ENCODE results near the gene POLRMT.
"Not testable (repeated sequence)": the region's sequence is repeated elsewhere in the genome, so short reads cannot be mapped to it uniquely, and the experiment has no call there.

POLRMT gene

DNA sequence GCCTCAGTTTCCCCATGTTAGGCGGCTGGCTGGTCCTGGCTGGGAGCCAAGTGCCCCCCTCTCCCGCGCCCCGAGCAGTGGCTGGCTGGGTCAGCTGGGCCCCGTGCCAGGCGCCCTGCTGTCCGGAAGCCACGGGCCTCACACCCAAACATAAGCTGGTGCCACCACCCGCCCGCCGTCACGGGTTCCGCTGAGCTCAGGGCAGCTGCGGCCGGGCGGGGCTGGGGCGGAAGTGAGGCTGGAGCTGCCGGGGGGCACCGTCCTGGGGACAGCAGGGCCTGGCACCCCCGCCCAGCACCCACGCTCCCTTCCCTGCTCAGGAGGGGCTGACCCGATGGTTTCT is 24.4 kb downstream of the POLRMT start:
- DNase-seq, result no peak

- DNase-seq, result no peak
Observed at GRCh38 chr19:608155-609003, 25.0 kb downstream of the POLRMT start.

DNA sequence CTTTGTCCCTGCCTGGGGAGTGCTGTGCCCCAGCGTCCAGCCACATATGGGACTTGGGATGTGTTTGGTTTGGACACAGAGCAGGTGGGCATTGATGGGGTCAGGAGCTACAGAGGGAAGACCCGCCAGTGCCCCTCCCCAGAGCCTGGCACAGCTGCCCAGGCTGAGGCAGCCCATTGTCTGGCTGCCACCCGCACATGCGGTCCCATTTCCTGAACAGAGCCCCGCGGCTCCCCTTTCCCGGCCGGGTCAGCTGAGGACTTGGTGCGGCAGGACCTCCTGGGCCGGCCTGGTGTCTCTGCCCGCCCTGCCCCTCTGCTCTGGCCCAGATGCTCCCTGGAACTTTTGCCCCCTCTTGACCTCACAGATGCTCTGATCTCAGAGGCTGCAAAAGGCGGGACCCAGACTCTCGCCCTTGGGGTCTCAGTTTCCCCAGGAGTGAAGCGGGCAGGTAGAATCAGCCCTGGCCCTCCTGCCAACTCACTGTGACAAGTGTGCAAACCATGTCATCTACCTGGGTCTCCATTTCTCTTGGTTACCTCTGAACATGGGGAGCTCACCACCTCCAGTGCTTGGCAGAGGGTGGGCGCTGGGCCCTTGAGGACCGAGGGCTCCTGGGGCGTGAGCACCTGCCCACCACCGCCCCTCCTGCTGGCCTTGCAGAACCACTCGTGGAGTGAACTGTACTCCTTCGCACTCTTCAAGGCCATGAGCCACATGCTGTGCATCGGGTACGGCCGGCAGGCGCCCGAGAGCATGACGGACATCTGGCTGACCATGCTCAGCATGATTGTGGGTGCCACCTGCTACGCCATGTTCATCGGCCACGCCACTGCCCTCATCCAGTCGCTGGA is 25.8 kb downstream of the POLRMT start:
- DNase-seq, result no peak

GRCh38 chr19:605061-605971 is 28.0 kb downstream of the POLRMT start:
- DNase-seq, result not testable (repeated sequence)

DNA sequence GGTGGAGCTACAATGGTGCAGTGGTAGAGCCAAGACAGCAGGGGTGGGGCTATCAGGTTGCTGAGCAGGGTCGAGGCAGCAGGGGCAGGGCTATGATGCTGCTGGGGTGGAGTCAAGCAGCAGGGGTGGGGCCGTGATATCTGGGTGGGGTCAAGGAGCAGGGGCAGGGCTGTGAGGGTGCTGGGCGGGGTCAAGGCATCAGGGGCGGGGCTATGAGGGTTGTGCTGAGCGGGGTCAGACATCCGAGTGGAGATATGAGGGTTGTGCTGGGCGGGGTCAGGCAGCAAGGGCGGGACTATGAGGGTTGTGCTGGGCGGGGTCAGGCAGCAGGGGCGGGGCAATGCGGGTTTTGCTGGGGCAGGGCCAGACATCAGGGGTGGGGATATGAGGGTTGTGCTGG is 29.0 kb downstream of the POLRMT start:
- no peak for DNase-seq

GRCh38 chr19:603779-604178 is 29.6 kb downstream of the POLRMT start:
- not testable (repeated sequence) for DNase-seq

- not testable (repeated sequence) for DNase-seq
Observed at GRCh38 chr19:603302-603639, 30.1 kb downstream of the POLRMT start.

DNA sequence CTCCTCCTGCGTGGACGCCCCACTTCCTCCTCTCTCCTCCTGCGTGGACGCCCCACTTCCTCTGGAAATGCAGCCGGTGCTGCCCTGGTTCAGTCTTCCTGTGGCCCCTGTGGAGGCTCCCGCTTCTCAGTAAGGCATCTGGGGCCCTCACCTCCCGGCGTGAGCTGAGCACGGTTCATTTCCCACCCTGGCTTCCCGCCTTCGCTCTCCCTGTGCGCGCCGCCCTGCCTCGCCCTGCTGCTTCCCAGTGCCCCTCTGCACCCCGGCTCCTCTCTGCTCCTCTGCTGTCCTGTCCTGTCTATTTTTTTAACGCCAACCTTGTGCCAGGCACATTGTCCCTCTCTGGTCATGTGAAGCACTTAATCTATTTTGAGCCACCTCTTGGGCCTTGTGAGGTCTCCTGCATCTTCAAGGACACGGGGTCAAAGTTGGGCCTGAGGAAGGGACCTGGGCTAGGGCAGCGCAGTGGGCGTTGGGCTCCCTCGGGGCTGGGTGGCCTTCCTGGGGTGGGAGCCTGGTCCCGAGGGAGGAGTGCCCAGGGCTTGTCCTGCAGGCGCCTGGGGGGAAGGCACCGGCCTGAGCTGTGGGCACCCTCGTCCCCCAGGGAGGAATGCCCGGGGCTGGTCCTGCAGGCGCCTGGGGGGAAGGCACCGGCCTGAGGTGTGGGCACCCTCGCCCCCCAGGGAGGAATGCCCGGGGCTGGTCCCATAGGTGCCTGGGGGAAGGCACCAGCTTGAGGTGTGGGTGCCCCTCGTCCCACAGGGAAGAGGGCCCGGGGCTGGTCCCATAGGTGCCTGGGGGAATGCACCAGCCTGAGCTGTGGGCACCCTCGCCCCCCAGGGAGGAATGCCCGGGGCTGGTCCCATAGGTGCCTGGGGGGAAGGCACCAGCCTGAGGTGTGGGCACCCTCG is 30.7 kb downstream of the POLRMT start:
- DNase-seq, result no peak

DNA sequence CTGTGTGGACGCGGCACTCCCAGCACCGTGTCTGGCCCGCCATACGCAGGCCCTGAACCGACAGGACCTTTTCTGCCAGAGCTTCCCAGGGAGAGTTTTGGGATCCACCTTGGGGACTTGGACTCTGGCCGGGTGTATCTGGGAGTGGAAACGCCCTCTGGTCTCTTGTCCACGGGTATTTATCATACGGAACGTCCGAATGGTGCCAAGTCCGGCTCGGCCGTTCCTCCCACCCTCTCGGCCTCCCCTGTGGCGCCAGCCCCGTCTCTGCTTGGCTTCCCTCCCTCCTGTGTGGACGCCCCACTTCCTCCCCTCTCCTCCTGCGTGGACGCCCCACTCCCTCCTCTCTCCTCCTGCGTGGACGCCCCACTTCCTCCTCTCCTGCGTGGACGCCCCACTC is 31.5 kb downstream of the POLRMT start:
- DNase-seq, result no peak

DNA sequence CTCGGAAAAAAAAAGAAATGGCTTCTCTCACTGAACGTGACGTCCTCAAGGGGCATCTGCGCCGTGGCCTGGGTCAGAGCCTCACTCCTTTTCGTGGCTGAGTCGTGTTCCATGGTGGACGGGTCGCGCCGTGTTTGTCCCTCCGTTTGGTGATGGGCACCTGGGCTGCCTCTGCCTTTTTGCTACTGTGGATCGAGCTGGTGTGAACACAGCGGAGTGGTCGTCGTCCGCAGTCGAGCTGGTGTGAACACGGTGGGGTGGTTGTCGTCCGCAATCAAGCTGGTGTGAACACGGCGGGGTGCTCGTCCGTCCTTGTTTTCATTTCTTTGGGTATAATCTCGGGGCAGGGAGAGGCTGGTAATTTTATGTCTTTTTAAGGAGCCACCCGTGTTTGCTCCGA is 32.0 kb downstream of the POLRMT start:
- DNase-seq, result no peak

DNA sequence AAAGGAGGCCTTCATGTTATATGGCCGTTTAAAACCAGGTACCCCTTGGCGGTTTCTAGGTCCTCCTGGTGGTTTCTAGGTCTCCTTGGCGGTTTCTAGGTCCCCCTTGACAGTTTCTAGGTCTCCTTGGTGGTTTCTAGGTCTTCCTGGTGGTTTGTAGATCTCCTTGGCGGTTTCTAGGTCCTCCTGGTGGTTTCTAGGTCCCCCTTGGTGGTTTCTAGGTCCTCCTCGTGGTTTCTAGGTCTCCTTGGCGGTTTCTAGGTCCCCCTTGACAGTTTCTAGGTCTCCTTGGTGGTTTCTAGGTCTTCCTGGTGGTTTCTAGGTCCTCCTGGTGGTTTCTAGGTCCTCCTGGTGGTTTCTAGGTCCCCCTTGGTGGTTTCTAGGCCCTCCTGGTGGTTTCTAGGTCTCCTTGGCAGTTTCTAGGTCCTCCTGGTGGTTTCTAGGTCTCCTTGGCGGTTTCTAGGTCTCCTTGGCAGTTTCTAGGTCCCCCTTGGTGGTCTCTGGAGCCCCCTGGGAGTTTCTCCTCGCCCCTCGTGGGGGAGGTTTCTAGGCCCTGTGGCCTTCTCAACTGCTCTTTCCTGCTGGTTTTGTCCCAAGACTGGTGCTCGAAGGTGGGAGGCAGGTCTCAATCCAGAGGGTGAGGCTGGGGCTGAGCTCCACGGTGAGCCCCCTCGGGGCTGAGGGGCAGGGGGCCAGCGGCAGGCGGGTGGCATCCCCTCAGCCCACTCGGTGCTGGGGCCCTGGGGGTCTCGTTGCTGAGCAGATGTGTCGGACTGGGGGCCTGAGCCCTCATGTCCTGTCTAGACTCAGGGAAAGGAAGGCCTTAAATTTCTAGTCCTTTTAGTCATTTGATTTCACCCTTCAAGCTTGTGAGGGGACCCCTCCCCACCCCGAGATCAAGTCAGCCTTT is 35.7 kb downstream of the POLRMT start:
- no peak for DNase-seq

GRCh38 chr19:596263-596655 is 37.1 kb downstream of the POLRMT start:
- no peak for DNase-seq

GRCh38 chr19:595326-596262 is 37.7 kb downstream of the POLRMT start:
- no peak for DNase-seq

DNA sequence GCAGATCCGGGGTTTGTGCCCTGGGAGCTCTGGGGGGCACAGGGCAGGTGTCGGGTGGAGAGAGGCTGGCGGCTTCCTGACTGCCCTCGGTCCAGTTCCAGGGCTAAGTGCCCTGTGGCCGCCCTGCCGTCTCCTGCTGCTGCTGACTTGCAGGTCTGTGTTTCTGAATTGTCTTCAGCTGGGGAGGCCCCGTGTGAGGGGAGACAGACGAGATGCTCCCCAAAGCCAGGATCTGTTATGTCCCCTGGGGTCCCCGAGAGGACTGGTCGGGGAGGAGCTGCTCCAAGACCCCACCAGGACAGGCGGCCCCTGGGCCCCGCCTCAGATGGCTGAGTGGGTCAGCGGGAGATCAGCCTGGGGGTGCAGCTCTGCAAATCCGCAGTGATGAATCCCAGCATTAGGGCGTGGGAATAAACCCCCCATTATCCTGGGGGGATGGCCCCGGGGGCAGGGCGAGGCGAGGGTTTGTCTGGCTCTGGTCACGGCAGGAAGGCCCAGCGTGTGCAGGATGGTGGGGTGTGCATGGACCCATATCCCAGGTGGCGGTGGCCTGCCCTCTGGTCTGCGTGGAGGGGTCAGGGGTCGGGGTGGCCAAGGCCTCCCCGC is 39.0 kb downstream of the POLRMT start:
- DNase-seq, result no peak

GRCh38 chr19:593505-593904 is 39.8 kb downstream of the POLRMT start:
- no peak for DNase-seq

- no peak for DNase-seq
Observed at GRCh38 chr19:593055-593454, 40.3 kb downstream of the POLRMT start.

DNA sequence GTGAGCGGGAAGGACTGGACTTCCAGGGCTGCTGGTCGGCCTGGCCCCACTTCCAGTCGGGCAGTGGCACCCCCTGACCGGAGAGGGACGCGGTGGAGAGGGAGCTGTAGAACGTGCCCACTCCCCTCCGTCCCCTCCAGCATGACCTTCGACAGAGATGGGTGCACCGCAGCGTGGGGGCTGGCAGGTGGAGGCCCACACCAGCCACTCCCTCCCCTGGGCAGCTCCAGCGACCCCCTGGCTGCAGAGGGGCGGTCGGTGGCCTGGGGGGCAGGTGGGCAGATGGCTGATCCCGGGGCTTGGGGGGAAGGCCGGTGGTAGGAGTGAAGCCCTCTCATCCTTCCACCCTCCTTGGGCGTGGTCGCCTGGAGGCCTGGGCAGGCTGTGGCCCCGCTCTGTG is 41.2 kb downstream of the POLRMT start:
- DNase-seq, result no peak

DNA sequence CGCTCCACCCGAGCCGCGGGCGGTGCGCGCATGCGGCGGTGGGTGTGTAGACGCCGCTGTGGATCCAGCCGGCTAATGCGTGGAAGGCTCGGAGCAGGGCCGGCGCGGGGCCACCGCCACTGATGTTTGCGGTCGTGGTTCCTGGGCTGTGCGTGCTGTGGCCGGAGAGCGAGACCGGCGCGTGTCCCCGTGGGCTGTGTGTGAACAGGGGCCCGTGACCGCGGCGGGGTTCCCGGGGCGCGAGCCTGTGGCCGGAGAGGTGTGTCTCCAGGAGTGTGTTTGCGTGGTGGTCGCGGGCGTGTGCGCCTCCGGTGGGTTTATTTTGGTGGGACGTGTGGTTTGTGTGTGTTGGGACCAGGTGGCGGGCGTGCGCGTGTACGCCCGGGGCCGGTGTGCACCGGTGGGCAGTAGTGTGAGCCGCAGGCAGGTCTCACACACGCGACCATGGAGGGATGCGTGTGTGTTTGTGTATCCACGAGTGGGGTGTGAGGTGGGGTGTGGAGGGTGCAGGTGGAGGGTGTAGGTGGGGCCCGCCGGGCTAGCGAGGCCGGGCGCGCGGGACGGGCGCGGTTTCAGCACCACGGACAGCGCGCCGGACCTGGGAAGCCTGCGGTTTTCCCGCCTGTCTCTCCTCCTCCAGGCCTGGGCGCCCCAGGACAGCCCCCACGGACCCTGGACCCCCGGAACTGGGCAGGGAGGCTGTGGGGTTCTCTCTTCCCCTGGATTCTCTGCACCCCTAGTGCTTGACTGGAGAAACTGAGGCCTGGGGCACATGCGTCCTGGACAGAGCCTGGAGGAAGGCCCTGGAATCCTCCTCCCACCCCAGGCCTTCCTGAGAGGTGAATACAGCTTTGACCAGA is 42.0 kb downstream of the POLRMT start:
- no peak for DNase-seq

GRCh38 chr19:590750-591098 is 42.6 kb downstream of the POLRMT start:
- DNase-seq, result no peak

Measured in NCI-H1436 (cell line).